Left cardiac atrium (tissue), 4 donors: Measurements from ENCODE around the gene LDLRAD3. TPM values are rescaled to one million over a fixed set of nuclear protein-coding genes. Genes with fewer than 3 reads are reported as not detected.
A peak's percentile ranks its signal among the peaks of the same experiment; 100 is the strongest.

Source experiments
- ATAC-seq, 2 donors: fragments of 200-7000 bp; cut with Tn5 transposase; one replicate each; pipeline ENCODE4 v1.9.1; 2020; ENCODE audit warnings: mild to moderate bottlenecking in 2 of 2, moderate library complexity in 2 of 2
- DNase-seq: peaks from one replicate; pipeline ENCODE4 v3.0.0-alpha.2; 2020
- intact Hi-C, 2 donors: fragments of 100-400 bp; cut with DNase I; formaldehyde crosslinking; loops; one replicate each; pipeline versions ENCODE4 v1.14.1 to v1.15.1; 2022 to 2023
- total RNA-seq, 2 donors: library from RNA; stranded (reverse); fragmentation: NEBNext Ultra II Directional; extraction: Animal tissue kit (Norgen Biotek cat#: 25700); gene quantifications; one replicate each; pipeline ENCODE4 v1.2.1, GENCODE V29; 2021
- donor health status: DM: no; HTN: yes; CAD: no.
- donor health status: DM: no; HTN: yes; CAD: no; lungs with severe emphysema.
- donor health status: DM: yes; HTN: yes; CAD: no.
- donor health status: Dilated cardiomyopathy.

The LDLRAD3 gene
- total RNA-seq, 2 donors from 2014 or later = 4.7 to 10.8 TPM

GRCh38 chr11:35923452-35923851 lies 20.4 kb upstream of the LDLRAD3 start:
- no peak for ATAC-seq
- DNase-seq = no peak
- intact Hi-C loops = no loop called here

GRCh38 chr11:35924811-35925210 lies 19.1 kb upstream of the LDLRAD3 start:
- DNase-seq (no peak), ATAC-seq (no peak)
- intact Hi-C loops = no loop called here

- no peak for ATAC-seq
- no peak for DNase-seq
Observed at GRCh38 chr11:35927104-35927503, 16.8 kb upstream of the LDLRAD3 start.

GRCh38 chr11:35927682-35928081 lies 16.2 kb upstream of the LDLRAD3 start:
- peak; percentile 51 for DNase-seq
- intact Hi-C loops = no loop called here
- ATAC-seq = peak; percentile 88 to 90

More at GRCh38 chr11:35927104-35927503, 16.8 kb upstream of the LDLRAD3 start:
- intact Hi-C loops = no loop called here

DNA sequence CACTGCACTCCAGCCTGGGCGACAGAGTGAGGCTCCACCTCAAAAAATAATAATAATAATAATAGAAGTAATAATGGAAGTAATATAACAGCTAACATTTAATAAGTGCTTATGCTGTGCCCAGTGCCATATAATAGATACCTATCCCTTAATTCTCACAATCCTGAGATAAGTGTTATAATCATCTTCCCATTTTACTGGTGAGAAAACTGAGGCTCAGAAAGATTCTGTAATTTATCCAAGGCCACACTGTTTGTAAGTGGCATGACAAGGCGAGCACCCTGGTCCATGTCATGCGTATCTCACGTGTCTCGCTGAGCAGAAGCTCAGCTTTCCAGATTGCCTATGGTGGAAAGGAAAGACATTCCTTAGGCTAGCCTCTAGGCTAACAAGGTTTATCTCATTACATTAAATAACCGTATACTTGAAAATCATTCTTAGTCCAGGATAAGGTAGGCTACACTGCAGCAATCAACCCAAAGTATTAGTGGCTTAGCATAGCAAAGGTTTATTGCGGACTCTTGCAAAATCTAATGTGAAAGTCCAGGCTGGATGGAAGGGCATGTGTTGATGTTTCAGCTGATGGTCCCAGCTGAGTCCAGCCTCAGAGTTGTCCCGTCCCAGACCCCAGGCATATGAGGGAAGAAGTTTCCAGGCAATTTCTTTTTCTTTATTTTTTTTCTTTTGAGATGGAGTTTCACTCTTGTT lies 15.0 kb upstream of the LDLRAD3 start:
- no peak for ATAC-seq

GRCh38 chr11:35930466-35930865 lies 13.4 kb upstream of the LDLRAD3 start:
- intact Hi-C loops = no loop called here
- no peak for DNase-seq
- ATAC-seq = no peak

More for the DNA sequence above, 15.0 kb upstream of the LDLRAD3 start:
- intact Hi-C loops = no loop called here
- DNase-seq = no peak

DNA sequence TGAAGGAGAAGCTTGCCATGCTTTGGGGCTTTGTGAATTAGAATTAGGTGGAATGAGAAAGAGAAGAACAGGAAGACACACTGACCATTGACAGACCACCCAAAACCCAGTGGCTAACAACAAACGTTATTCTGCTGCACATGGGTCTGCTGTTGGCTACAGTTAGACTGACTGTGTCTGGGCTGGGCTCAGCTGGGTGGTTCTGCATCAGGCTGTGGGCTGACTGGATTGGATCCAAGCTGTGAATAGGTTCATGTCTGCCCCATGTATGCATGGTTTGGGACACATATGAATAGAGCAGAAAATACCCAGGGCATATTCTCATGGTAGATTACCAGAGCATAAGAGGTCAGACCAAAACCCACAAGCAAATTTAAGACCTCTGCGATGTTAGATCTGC lies 11.7 kb upstream of the LDLRAD3 start:
- intact Hi-C loops = no loop called here
- no peak for DNase-seq
- ATAC-seq = no peak

DNA sequence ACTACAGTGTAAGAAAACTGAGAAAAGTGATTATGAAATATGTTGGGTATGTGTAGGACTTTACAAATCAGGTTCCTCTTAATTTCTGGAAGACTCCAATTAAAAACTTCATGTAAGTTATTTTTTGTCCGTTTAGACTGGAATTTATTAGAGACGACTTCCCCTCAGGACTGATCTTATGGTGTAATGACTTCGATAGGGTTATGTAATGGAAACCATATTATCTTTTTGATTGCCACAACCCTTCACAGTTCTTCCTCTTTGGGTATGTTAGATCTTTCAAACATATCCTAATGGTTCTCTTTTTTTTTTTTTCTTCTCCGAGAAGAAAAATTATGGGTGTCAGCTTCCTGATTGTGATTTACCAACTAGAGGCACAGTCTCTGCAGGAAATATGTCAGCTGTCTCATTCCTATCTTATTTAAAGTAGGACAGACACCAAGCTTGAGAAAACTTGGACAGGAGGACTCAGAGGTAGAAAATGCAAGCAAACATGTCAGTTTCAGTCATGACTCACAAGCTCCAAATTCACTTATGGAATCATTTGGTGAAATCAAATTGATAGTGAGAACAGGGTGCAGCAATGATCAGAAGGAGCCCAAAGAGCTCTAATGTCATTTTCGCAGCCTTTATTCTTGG lies 11.1 kb upstream of the LDLRAD3 start:
- ATAC-seq (peak; percentile 17 to 61), DNase-seq (no peak)
- intact Hi-C loops = no loop called here

- ATAC-seq = peak; percentile 70 to 71
- no peak for DNase-seq
- intact Hi-C loops = no loop called here
Observed at GRCh38 chr11:35933320-35933871, 10.5 kb upstream of the LDLRAD3 start.

DNA sequence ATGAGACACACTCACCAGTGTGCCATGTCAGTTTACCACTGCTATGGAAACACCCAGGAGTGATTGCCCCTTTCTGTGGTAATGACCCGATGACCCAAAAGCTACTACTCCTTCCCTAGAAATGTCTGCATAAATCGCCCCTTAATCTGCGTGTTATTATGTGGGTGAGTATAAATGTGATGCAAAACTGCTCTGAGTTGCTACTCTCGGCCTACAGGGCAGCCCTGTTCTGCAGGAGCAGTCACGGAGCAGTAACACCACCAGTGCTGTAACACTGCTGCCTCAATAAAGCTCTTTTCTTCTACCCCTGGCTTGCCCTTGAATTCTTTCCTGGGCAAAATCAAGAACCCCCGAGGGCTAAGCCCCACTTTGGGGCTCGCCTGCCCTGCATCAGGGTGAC lies 9.6 kb upstream of the LDLRAD3 start:
- DNase-seq (no peak), ATAC-seq (no peak)
- intact Hi-C loops = no loop called here

GRCh38 chr11:35934981-35935380 lies 8.9 kb upstream of the LDLRAD3 start:
- ATAC-seq = peak in 1 of 2 donors; percentile 91
- intact Hi-C loops = no loop called here

DNA sequence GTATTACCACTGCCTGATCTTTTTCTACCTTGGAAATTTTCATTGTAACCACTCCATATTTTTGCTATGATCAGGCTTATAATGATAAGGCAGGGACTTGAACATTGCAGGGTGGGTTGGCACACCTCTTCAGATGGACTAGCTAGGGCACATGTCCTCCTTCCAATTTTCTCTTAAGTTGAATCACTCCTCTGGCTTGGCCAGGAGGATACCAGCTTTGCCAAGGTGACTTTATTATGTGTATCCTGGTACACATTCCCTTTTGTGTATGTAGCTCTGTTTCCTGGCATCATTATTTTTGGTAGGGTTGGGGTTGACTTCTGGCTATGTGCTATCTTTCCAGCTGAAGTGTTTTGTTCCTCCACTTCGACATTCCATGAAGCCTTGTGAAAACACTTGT lies 8.5 kb upstream of the LDLRAD3 start:
- intact Hi-C loops = no loop called here

More at GRCh38 chr11:35934981-35935380, 8.9 kb upstream of the LDLRAD3 start:
- DNase-seq = no peak

GRCh38 chr11:35937111-35937510 lies 6.8 kb upstream of the LDLRAD3 start:
- intact Hi-C loops = no loop called here
- ATAC-seq = no peak
- DNase-seq = no peak

More for the DNA sequence above, 8.5 kb upstream of the LDLRAD3 start:
- no peak for ATAC-seq
- DNase-seq = no peak

DNA sequence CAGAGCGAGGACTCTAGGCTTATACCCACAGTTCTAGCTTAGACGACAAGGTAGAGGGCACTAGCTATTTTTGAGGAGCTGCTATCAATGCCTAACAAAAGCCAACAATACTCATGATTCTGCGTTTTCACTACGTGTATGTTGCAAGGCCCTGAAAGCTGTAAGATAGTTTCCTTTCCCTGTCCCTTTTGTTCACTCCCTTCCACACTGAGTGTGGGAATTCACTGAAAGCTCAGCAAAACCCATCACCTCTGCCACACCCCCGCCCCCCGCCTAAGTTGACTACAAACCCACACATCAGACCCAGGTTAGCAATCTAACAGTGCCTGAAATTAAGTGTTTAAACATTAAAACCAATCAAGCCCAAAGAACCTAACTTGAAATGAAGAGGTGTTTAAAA lies 6.2 kb upstream of the LDLRAD3 start:
- ATAC-seq = no peak
- intact Hi-C loops = no loop called here

GRCh38 chr11:35938231-35938630 lies 5.6 kb upstream of the LDLRAD3 start:
- intact Hi-C loops = no loop called here
- DNase-seq (no peak), ATAC-seq (no peak)

More for the DNA sequence above, 6.2 kb upstream of the LDLRAD3 start:
- DNase-seq = no peak

- intact Hi-C loops = no loop called here
- no peak for ATAC-seq
- DNase-seq = no peak
Observed at GRCh38 chr11:35943309-35943708, 553 bp upstream of the LDLRAD3 start.

GRCh38 chr11:35944503-35945136 lies 758 bp downstream of the LDLRAD3 start:
- ATAC-seq = peak; percentile 19 to 67
- intact Hi-C loops = no loop called here

GRCh38 chr11:35945137-35945518 lies 1.3 kb downstream of the LDLRAD3 start:
- intact Hi-C loops = no loop called here
- DNase-seq = no peak
- ATAC-seq = no peak

More at GRCh38 chr11:35944503-35945136, 758 bp downstream of the LDLRAD3 start:
- DNase-seq = peak; percentile 31

DNA sequence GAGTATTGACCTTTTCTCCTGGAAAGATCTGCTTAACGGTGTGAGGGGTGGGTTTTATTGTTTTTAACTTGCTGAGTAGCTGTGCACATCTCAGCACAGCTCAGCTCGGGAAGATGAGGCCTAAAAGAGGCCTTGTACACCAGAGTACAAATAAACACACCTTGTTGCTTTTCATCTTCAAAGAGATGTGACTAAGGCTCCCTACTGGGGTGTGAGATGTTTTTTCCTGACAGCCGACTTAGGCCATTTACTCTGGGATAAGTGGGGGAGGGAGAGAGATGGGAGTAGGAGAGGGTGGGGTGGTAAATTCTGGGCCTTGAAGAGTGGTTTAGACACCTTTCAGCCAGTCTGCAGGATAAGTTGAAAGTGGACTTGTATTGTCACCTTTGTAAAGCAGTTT lies 2.9 kb downstream of the LDLRAD3 start:
- ATAC-seq (no peak), DNase-seq (no peak)
- intact Hi-C loops = no loop called here

- intact Hi-C loops = no loop called here
- ATAC-seq (no peak), DNase-seq (no peak)
Observed at GRCh38 chr11:35947437-35947836, 3.6 kb downstream of the LDLRAD3 start.
